OCI-M1 (cell line): Measurements from ENCODE around the gene SH3BP1.

Experiments
- DNase-seq: peaks from one replicate; lab custom pipeline; 2025; lab: John Stamatoyannopoulos, UW

The SH3BP1 gene

GRCh38 chr22:37616201-37617083 is 23.0 kb upstream of the SH3BP1 start:
- no peak for DNase-seq

- DNase-seq = no peak
These were observed 22.0 kb upstream of the SH3BP1 start for GRCh38 chr22:37617431-37617830.

GRCh38 chr22:37618072-37618656 is 21.3 kb upstream of the SH3BP1 start:
- DNase-seq = no peak

- DNase-seq = no peak
These were observed 20.8 kb upstream of the SH3BP1 start for GRCh38 chr22:37618674-37619073.

GRCh38 chr22:37619991-37620390 is 19.5 kb upstream of the SH3BP1 start:
- no peak for DNase-seq

GRCh38 chr22:37621352-37621860 is 18.1 kb upstream of the SH3BP1 start:
- DNase-seq = no peak

- peak; percentile 68 for DNase-seq
These were observed 16.1 kb upstream of the SH3BP1 start for GRCh38 chr22:37623075-37624016.

GRCh38 chr22:37624017-37624365 is 15.5 kb upstream of the SH3BP1 start:
- DNase-seq = no peak

- DNase-seq = no peak
These were observed 14.6 kb upstream of the SH3BP1 start for GRCh38 chr22:37624876-37625275.

GRCh38 chr22:37625737-37626136 is 13.7 kb upstream of the SH3BP1 start:
- no peak for DNase-seq

GRCh38 chr22:37626144-37626543 is 13.3 kb upstream of the SH3BP1 start:
- DNase-seq = no peak

GRCh38 chr22:37626556-37627075 is 12.9 kb upstream of the SH3BP1 start:
- DNase-seq = no peak

- no peak for DNase-seq
These were observed 12.3 kb upstream of the SH3BP1 start for GRCh38 chr22:37627121-37627520.

- no peak for DNase-seq
These were observed 11.9 kb upstream of the SH3BP1 start for GRCh38 chr22:37627545-37627944.

GRCh38 chr22:37628830-37629229 is 10.6 kb upstream of the SH3BP1 start:
- DNase-seq = no peak

GRCh38 chr22:37629928-37630327 is 9.5 kb upstream of the SH3BP1 start:
- no peak for DNase-seq

GRCh38 chr22:37630839-37631435 is 8.5 kb upstream of the SH3BP1 start:
- DNase-seq = peak; percentile 44

GRCh38 chr22:37631448-37632173 is 7.9 kb upstream of the SH3BP1 start:
- no peak for DNase-seq

GRCh38 chr22:37632174-37633088 is 7.0 kb upstream of the SH3BP1 start:
- no peak for DNase-seq

- DNase-seq = no peak
These were observed 6.3 kb upstream of the SH3BP1 start for GRCh38 chr22:37633089-37633624.
